Endodermal cell (in vitro differentiated cells): ENCODE data around the gene MAML2. TPM values are rescaled to one million over a fixed set of nuclear protein-coding genes. Genes with fewer than 3 reads are reported as not detected.

Source experiments
- DNase-seq: peaks from one replicate; pipeline ENCODE4 v3.0.0-alpha.2; 2017
- H3K27ac ChIP-seq: 2 replicates; pipeline ENCODE4 v1.5.1; 2013; ENCODE audit warnings: mild to moderate bottlenecking, low read depth, low read length, moderate library complexity
- H3K27me3 ChIP-seq: 2 replicates; pipeline ENCODE4 v1.6.1; 2013; ENCODE audit warnings: mild to moderate bottlenecking, low read length, moderate library complexity; ENCODE audit not compliant: insufficient read depth, control insufficient read depth, poor library complexity, severe bottlenecking
- H3K36me3 ChIP-seq: 2 replicates; pipeline ENCODE4 v1.7.0; 2013; ENCODE audit warnings: mild to moderate bottlenecking, low read length, moderate library complexity; ENCODE audit not compliant: control insufficient read depth, insufficient read depth
- H3K4me1 ChIP-seq: one replicate; pipeline ENCODE4 v1.7.0; 2013; ENCODE audit warnings: low read length; ENCODE audit not compliant: control insufficient read depth, insufficient read depth
- H3K4me3 ChIP-seq: 2 replicates; pipeline ENCODE4 v1.5.1; 2013; ENCODE audit warnings: mild to moderate bottlenecking, low read length, moderate library complexity
- H3K9ac ChIP-seq: 2 replicates; pipeline ENCODE4 v1.6.1; 2013; ENCODE audit warnings: mild to moderate bottlenecking, low read length, moderate library complexity; ENCODE audit not compliant: poor library complexity, severe bottlenecking; ENCODE audit errors: extremely low read depth
- H3K9me3 ChIP-seq: 2 replicates; pipeline ENCODE4 v1.6.1; 2013; ENCODE audit warnings: mild to moderate bottlenecking, low read length, moderate library complexity; ENCODE audit not compliant: control insufficient read depth
- H3K27ac Mint-ChIP-seq: 2 replicates; pipeline ENCODE4 v1.8.0; 2020; ENCODE audit warnings: mixed read lengths
- H3K27me3 Mint-ChIP-seq: 2 replicates; pipeline ENCODE4 v1.8.0; 2021; ENCODE audit warnings: mild to moderate bottlenecking, mixed read lengths; ENCODE audit not compliant: insufficient read depth
- H3K36me3 Mint-ChIP-seq: 2 replicates; pipeline ENCODE4 v1.8.0; 2020; ENCODE audit warnings: low read depth, mixed read lengths
- H3K4me1 Mint-ChIP-seq: 2 replicates; pipeline ENCODE4 v1.8.0; 2020; ENCODE audit warnings: mixed read lengths
- H3K4me3 Mint-ChIP-seq: 2 replicates; pipeline ENCODE4 v1.8.0; 2020; ENCODE audit warnings: mild to moderate bottlenecking, moderate library complexity, mixed read lengths
- H3K9me3 Mint-ChIP-seq: 2 replicates; pipeline ENCODE4 v1.8.0; 2020; ENCODE audit warnings: mild to moderate bottlenecking, mixed read lengths
- CTCF ChIP-seq: fragments of 200-600 bp; sonication (generic); conservative IDR thresholded peaks from 2 replicates; pipeline ENCODE4 v1.5.0; 2021; ENCODE audit warnings: antibody characterized with exemption, mild to moderate bottlenecking
- WGBS, 2 experiments: methylation state at CpG; one replicate each; pipeline versions ENCODE4 v1.1.5 to v1.1.7; 2013; ENCODE audit warnings: missing lambda C conversion rate in 2 of 2, mixed read lengths in 1 of 2; ENCODE audit not compliant: insufficient coverage in 1 of 2, insufficient read length in 1 of 2; 5-methylcytosine and 5-hydroxymethylcytosine counted together
- total RNA-seq, 2 donors: library from RNA; stranded (reverse); fragmentation: NEBNext Ultra II Directional in 1 of 2; extraction: Animal tissue kit (Norgen Biotek cat#: 25700) in 1 of 2; gene quantifications; 2 replicates in 1 of 2; 3 replicates in 1 of 2; pipeline ENCODE4 v1.2.1, GENCODE V29; 2021

MAML2 gene
- total RNA-seq, 2 donors from 2014 or later, result 6.6 to 8.0 TPM

DNA sequence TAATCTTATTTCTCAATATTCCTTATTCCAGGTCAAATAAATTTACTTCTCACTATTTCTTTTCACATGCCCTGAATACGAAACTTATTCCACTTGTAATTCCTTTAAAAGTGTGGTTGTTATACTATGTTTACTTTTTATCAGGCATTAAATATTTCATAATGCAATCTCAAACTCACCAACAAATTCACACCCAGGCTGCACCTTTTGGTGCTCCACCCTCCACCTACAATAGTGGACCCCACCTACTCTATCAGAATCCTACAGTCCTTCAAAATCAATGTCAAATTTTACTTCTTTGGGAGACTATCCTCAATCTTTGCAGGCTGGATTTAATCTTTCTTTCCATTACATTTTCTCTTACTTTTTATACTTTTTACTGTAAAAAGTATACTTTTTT, 353.2 kb downstream of the MAML2 start:
- no CpG with 5 or more reads among the region's 1 CpG for WGBS, 2 experiments
- no peak for TF ChIP-seq CTCF
- H3K36me3 Mint-ChIP-seq, result peaks cover 4% of the 10 kb centered on the region
- no peak for DNase-seq
- H3K36me3 ChIP-seq, result peaks cover 9% of the 10 kb centered on the region
- peaks cover 9% of the 10 kb centered on the region for H3K4me1 ChIP-seq
- no peaks in the 10 kb centered on the region for H3K27me3 Mint-ChIP-seq
- H3K9ac ChIP-seq, result no peak overlapping the region
- no peak overlapping the region for H3K4me3 Mint-ChIP-seq
- H3K4me3 ChIP-seq, result no peak overlapping the region
- no peaks in the 10 kb centered on the region for H3K9me3 ChIP-seq
- H3K4me1 Mint-ChIP-seq, result peaks cover 22% of the 10 kb centered on the region
- H3K27ac ChIP-seq, result peak overlapping the region; percentile 62
- H3K27ac Mint-ChIP-seq, result no peak overlapping the region
- H3K9me3 Mint-ChIP-seq, result no peaks in the 10 kb centered on the region
- no peaks in the 10 kb centered on the region for H3K27me3 ChIP-seq

DNA sequence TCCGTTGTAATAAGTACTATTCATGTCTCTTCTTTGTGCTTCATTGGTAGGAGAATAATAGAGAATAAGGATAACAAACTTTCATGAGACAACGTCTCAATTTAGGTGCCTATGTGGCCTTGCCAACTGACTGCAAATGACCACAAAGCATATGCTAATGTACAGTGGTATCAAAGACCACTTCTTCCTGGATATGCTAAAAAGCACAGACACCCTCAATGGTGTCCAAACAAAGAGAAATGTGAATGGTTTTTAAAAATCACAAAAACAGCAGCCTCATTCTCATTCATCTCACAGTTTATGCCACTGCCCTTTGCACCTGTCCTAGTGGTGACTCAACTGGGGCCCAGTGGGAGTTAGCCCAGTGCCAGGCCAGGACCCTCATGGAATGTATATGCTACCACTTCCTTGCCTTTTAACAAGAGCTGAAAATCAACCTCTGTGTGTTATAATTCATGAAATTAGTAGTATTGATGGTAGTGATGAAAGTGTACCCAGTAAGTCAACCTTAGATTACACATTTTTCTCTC, 353.9 kb downstream of the MAML2 start:
- H3K36me3 ChIP-seq, result peaks cover 15% of the 10 kb centered on the region
- no peak overlapping the region for H3K9ac ChIP-seq
- no peak for TF ChIP-seq CTCF
- Mint-ChIP-seq H3K27me3 (no peaks in the 10 kb centered on the region), H3K27ac (no peak overlapping the region), H3K4me1 (peaks cover 18% of the 10 kb centered on the region), H3K36me3 (peaks cover 6% of the 10 kb centered on the region), H3K9me3 (no peaks in the 10 kb centered on the region), H3K4me3 (no peak overlapping the region)
- no peaks in the 10 kb centered on the region for H3K9me3 ChIP-seq
- peaks cover 9% of the 10 kb centered on the region for H3K4me1 ChIP-seq
- 83 to 94% methylated on average over 1 to 2 of the region's 2 CpGs for whole genome bisulfite sequencing, 2 experiments
- peak overlapping the region; percentile 62 for H3K27ac ChIP-seq
- no peak for DNase-seq
- H3K4me3 ChIP-seq, result no peak overlapping the region
- no peaks in the 10 kb centered on the region for H3K27me3 ChIP-seq

GRCh38 chr11:95985174-95985808, 357.7 kb downstream of the MAML2 start:
- H3K36me3 Mint-ChIP-seq, result peaks cover 6% of the 10 kb centered on the region
- TF ChIP-seq CTCF, result no peak
- Histone ChIP-seq H3K9ac (no peak overlapping the region), H3K4me1 (peaks cover 9% of the 10 kb centered on the region), H3K9me3 (no peaks in the 10 kb centered on the region), H3K27ac (no peak overlapping the region), H3K4me3 (no peak overlapping the region), H3K36me3 (peaks cover 18% of the 10 kb centered on the region), H3K27me3 (no peaks in the 10 kb centered on the region)
- H3K4me1 Mint-ChIP-seq, result peaks cover 6% of the 10 kb centered on the region
- WGBS, 2 experiments, result 93 to 100% methylated on average over 1 of the region's 1 CpG
- no peak overlapping the region for H3K4me3 Mint-ChIP-seq
- H3K27me3 Mint-ChIP-seq, result no peaks in the 10 kb centered on the region
- no peaks in the 10 kb centered on the region for H3K9me3 Mint-ChIP-seq
- no peak overlapping the region for H3K27ac Mint-ChIP-seq
- no peak for DNase-seq
